GM18526 (cell line): ENCODE data around the gene CLEC4C.
"Not testable (repeated sequence)": the region's sequence is repeated elsewhere in the genome, so short reads cannot be mapped to it uniquely, and the experiment has no call there.

Experiments
- POLR2A ChIP-seq: IDR thresholded peaks from 3 replicates; pipeline ENCODE4 v1.6.1; 2011; ENCODE audit not compliant: insufficient read length; ENCODE audit errors: extremely low read depth

The CLEC4C gene

GRCh38 chr12:7747246-7747645 is at the start of gene CLEC4C:
TSS of gene CLEC4C (minus strand) at chr12:7747375. CDS start at chr12:7747348, 27 bp downstream.
- no peak for TF ChIP-seq POLR2A

GRCh38 chr12:7793211-7793610 is 46.0 kb upstream of the CLEC4C start:
- TF ChIP-seq POLR2A = no peak

- TF ChIP-seq POLR2A = not testable (repeated sequence)
Measured at GRCh38 chr12:7788884-7789528, 41.8 kb upstream of the CLEC4C start, which contains the start of gene NANOG. TSS of gene NANOG (plus strand) at chr12:7789402. CDS start at chr12:7789615, 213 bp downstream.

GRCh38 chr12:7788294-7788660 is 41.1 kb upstream of the CLEC4C start:
- no peak for TF ChIP-seq POLR2A

GRCh38 chr12:7787574-7788293 is 40.6 kb upstream of the CLEC4C start:
- TF ChIP-seq POLR2A = no peak

- TF ChIP-seq POLR2A = no peak
Measured at GRCh38 chr12:7784701-7785100, 37.5 kb upstream of the CLEC4C start.

- TF ChIP-seq POLR2A = no peak
Measured at GRCh38 chr12:7782055-7782454, 34.9 kb upstream of the CLEC4C start.

GRCh38 chr12:7781274-7781673 is 34.1 kb upstream of the CLEC4C start:
- TF ChIP-seq POLR2A = no peak

GRCh38 chr12:7769999-7770398 is 22.8 kb upstream of the CLEC4C start:
- TF ChIP-seq POLR2A = no peak

GRCh38 chr12:7758766-7759140 is 11.6 kb upstream of the CLEC4C start:
- TF ChIP-seq POLR2A = no peak

- no peak for TF ChIP-seq POLR2A
Measured at GRCh38 chr12:7756993-7757392, 9.8 kb upstream of the CLEC4C start.

- no peak for TF ChIP-seq POLR2A
Measured at GRCh38 chr12:7751394-7751793, 4.2 kb upstream of the CLEC4C start.

GRCh38 chr12:7750350-7750749 is 3.2 kb upstream of the CLEC4C start:
- no peak for TF ChIP-seq POLR2A

- TF ChIP-seq POLR2A = no peak
Measured at GRCh38 chr12:7749442-7749841, 2.3 kb upstream of the CLEC4C start.

- no peak for TF ChIP-seq POLR2A
Measured at GRCh38 chr12:7748852-7749251, 1.7 kb upstream of the CLEC4C start.

- no peak for TF ChIP-seq POLR2A
Measured at GRCh38 chr12:7732993-7733392, 14.2 kb downstream of the CLEC4C start.

GRCh38 chr12:7731486-7731885 is 15.7 kb downstream of the CLEC4C start:
- TF ChIP-seq POLR2A = no peak

- TF ChIP-seq POLR2A = no peak
Measured at GRCh38 chr12:7729746-7730145, 17.4 kb downstream of the CLEC4C start.

GRCh38 chr12:7723926-7724325 is 23.2 kb downstream of the CLEC4C start:
- TF ChIP-seq POLR2A = no peak
